ENCODE data around the gene TMEM86B.

The TMEM86B gene

GRCh38 chr19:55228403-55229031, at the start of gene TMEM86B:
Gene TMEM86B (minus strand): TSS chr19:55228763. CDS start chr19:55228741, 22 bp downstream.
- Histone ChIP-seq H3K27me3 (ENCODE audit: insufficient read depth, low read depth) (no peaks in the 10 kb centered on the region), H3K4me2 (no peak within 1 kb of the TSS), H3K27ac (no peak within 1 kb of the TSS), H3K36me3 (ENCODE audit: insufficient read depth) (no peaks in the 10 kb centered on the region), H4K20me1 (ENCODE audit: insufficient read depth) (no peaks in the 10 kb centered on the region), H3K9ac (no peak within 1 kb of the TSS), H3K4me3 (IDR thresholded peaks at IDR 0.05; ENCODE audit: insufficient read depth, low read depth, low read length) (no peak within 1 kb of the TSS), H3K79me2 (ENCODE audit: insufficient read depth, low read depth) (no peaks in the 10 kb centered on the region), H3K4me1 (ENCODE audit: low read depth, poor library complexity, severe bottlenecking) (no peaks in the 10 kb centered on the region), H2AFZ (ENCODE audit: low read depth) (no peak within 1 kb of the TSS)
- TF ChIP-seq CTCF (conservative IDR thresholded peaks at IDR 0.05; ENCODE audit: low read depth, low read length) = no peak

GRCh38 chr19:55277494-55277893, 48.9 kb upstream of the TMEM86B start:
- Histone ChIP-seq H3K79me2 (ENCODE audit: insufficient read depth, low read depth) (peaks cover 7% of the 10 kb centered on the region; the same call in 1 of the 2 replicates), H3K27me3 (ENCODE audit: insufficient read depth, low read depth) (no peaks in the 10 kb centered on the region), H2AFZ (ENCODE audit: low read depth) (no peak overlapping the region), H3K36me3 (ENCODE audit: insufficient read depth) (0 out of 2 replicates have a peak, but pooled peaks cover 3% of the 10 kb centered on the region), H3K9ac (no peak overlapping the region), H3K4me2 (no peak overlapping the region), H3K27ac (no peak overlapping the region), H4K20me1 (ENCODE audit: insufficient read depth) (no peaks in the 10 kb centered on the region), H3K4me3 (IDR thresholded peaks at IDR 0.05; ENCODE audit: insufficient read depth, low read depth, low read length) (no peak overlapping the region), H3K4me1 (ENCODE audit: low read depth, poor library complexity, severe bottlenecking) (peaks cover 28% of the 10 kb centered on the region)
- TF ChIP-seq CTCF (conservative IDR thresholded peaks at IDR 0.05; ENCODE audit: low read depth, low read length) = no peak

GRCh38 chr19:55276720-55277430, 48.3 kb upstream of the TMEM86B start:
- H3K36me3 ChIP-seq (ENCODE audit: insufficient read depth) = 0 out of 2 replicates have a peak, but pooled peaks cover 3% of the 10 kb centered on the region
- H4K20me1 ChIP-seq (ENCODE audit: insufficient read depth) = no peaks in the 10 kb centered on the region
- H3K4me2 ChIP-seq = no peak overlapping the region
- H3K4me3 ChIP-seq (IDR thresholded peaks at IDR 0.05; ENCODE audit: insufficient read depth, low read depth, low read length) = no peak overlapping the region
- H3K27ac ChIP-seq = no peak overlapping the region
- no peak overlapping the region for H2AFZ ChIP-seq (ENCODE audit: low read depth)
- peaks cover 7% of the 10 kb centered on the region; the same call in 1 of the 2 replicates for H3K79me2 ChIP-seq (ENCODE audit: insufficient read depth, low read depth)
- peaks cover 24% of the 10 kb centered on the region for H3K4me1 ChIP-seq (ENCODE audit: low read depth, poor library complexity, severe bottlenecking)
- TF ChIP-seq CTCF (conservative IDR thresholded peaks at IDR 0.05; ENCODE audit: low read depth, low read length) = no peak
- H3K27me3 ChIP-seq (ENCODE audit: insufficient read depth, low read depth) = no peaks in the 10 kb centered on the region
- no peak overlapping the region for H3K9ac ChIP-seq

- H3K4me2 ChIP-seq = no peak overlapping the region
- peaks cover 7% of the 10 kb centered on the region; the same call in 1 of the 2 replicates for H3K79me2 ChIP-seq (ENCODE audit: insufficient read depth, low read depth)
- no peaks in the 10 kb centered on the region for H3K27me3 ChIP-seq (ENCODE audit: insufficient read depth, low read depth)
- H3K27ac ChIP-seq = no peak overlapping the region
- no peak overlapping the region for H3K4me3 ChIP-seq (IDR thresholded peaks at IDR 0.05; ENCODE audit: insufficient read depth, low read depth, low read length)
- TF ChIP-seq CTCF (conservative IDR thresholded peaks at IDR 0.05; ENCODE audit: low read depth, low read length) = no peak
- H3K9ac ChIP-seq = no peak overlapping the region
- H3K4me1 ChIP-seq (ENCODE audit: low read depth, poor library complexity, severe bottlenecking) = peaks cover 16% of the 10 kb centered on the region
- H3K36me3 ChIP-seq (ENCODE audit: insufficient read depth) = 0 out of 2 replicates have a peak, but pooled peaks cover 3% of the 10 kb centered on the region
- no peak overlapping the region for H2AFZ ChIP-seq (ENCODE audit: low read depth)
- no peaks in the 10 kb centered on the region for H4K20me1 ChIP-seq (ENCODE audit: insufficient read depth)
Measured at GRCh38 chr19:55275851-55276719, 47.5 kb upstream of the TMEM86B start.

All from KMS-11 (cell line).